ENCODE data around the gene ATP2B2.

Gene ATP2B2

DNA sequence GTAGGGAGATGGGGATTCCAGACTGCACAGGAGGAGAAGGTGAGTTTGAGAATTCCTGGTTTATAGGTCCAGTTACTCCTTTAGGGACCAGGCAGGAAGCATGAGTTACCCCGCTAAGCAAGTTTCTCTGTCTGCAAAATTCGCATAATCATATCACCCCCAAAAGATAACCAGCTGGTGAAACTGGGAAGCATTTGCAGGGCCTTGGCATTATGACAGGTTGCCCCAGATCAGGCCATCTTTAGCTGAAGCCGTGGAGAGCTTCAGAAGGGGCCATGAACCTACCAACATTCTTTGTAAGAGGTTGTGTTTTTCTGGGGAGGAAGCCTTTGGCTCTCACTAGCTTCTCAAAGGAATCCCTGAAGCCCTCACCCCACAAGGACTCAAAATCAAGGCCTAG is 29.4 kb downstream of the ATP2B2 start:
- H3K4me3 ChIP-seq (ENCODE audit: low read length), result no peak overlapping the region
- H4K20me1 ChIP-seq (ENCODE audit: insufficient read depth, low read length), result no peaks in the 10 kb centered on the region
- no peaks in the 10 kb centered on the region for H3K79me2 ChIP-seq (ENCODE audit: low read length)
- peaks cover 8% of the 10 kb centered on the region for H3K27me3 ChIP-seq (ENCODE audit: low read depth, low read length)
- no peaks in the 10 kb centered on the region for H3K4me1 ChIP-seq (ENCODE audit: low read length)
- no peaks in the 10 kb centered on the region for H3K36me3 ChIP-seq (replicated peaks; ENCODE audit: low read depth, low read length)
- no peak overlapping the region for H3K9ac ChIP-seq (ENCODE audit: low read length)
- H3K4me2 ChIP-seq (ENCODE audit: low read length), result no peak overlapping the region
- no peak overlapping the region for H2AFZ ChIP-seq (ENCODE audit: low read depth, low read length)
- no peaks in the 10 kb centered on the region for H3K9me3 ChIP-seq (ENCODE audit: insufficient read depth, low read length)
- H3K27ac ChIP-seq (ENCODE audit: low read length), result no peak overlapping the region
- TF ChIP-seq EZH2phosphoT487 (IDR thresholded peaks at IDR 0.05; ENCODE audit: low read depth), result no peak
- TF ChIP-seq, protein P1, sequence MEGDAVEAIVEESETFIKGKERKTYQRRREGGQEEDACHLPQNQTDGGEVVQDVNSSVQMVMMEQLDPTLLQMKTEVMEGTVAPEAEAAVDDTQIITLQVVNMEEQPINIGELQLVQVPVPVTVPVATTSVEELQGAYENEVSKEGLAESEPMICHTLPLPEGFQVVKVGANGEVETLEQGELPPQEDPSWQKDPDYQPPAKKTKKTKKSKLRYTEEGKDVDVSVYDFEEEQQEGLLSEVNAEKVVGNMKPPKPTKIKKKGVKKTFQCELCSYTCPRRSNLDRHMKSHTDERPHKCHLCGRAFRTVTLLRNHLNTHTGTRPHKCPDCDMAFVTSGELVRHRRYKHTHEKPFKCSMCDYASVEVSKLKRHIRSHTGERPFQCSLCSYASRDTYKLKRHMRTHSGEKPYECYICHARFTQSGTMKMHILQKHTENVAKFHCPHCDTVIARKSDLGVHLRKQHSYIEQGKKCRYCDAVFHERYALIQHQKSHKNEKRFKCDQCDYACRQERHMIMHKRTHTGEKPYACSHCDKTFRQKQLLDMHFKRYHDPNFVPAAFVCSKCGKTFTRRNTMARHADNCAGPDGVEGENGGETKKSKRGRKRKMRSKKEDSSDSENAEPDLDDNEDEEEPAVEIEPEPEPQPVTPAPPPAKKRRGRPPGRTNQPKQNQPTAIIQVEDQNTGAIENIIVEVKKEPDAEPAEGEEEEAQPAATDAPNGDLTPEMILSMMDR (IDR thresholded peaks at IDR 0.05; ENCODE audit: low read depth, low read length), result no peak

DNA sequence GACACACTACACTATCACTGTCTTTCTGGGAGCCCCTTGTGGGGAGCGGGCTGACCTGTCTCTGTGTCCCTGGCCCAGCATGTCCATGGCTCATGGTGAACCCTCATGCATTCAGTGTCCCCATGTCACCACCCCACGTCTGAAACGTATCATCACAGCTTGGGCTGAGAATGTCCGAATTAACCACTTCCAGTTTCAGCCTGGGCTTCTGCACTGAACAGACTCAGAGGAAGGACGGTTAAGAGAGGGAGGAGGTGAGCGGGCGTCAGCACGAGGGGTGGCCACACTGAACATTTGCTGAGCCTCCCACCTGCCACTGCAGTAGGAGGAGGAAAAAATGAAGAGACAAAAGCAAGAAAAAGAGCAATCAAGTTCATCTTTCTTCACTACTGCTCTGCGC is 30.5 kb downstream of the ATP2B2 start:
- peaks cover 8% of the 10 kb centered on the region for H3K27me3 ChIP-seq (ENCODE audit: low read depth, low read length)

GRCh38 chr3:10474275-10474646 is 31.1 kb downstream of the ATP2B2 start:
- H3K9me3 ChIP-seq (ENCODE audit: insufficient read depth, low read length), result no peaks in the 10 kb centered on the region
- no peak overlapping the region for H3K4me2 ChIP-seq (ENCODE audit: low read length)
- H3K27ac ChIP-seq (ENCODE audit: low read length), result no peak overlapping the region
- H3K27me3 ChIP-seq (ENCODE audit: low read depth, low read length), result peaks cover 8% of the 10 kb centered on the region
- H3K4me1 ChIP-seq (ENCODE audit: low read length), result no peaks in the 10 kb centered on the region
- H3K79me2 ChIP-seq (ENCODE audit: low read length), result no peaks in the 10 kb centered on the region
- no peaks in the 10 kb centered on the region for H4K20me1 ChIP-seq (ENCODE audit: insufficient read depth, low read length)
- TF ChIP-seq, protein P1 (IDR thresholded peaks at IDR 0.05; ENCODE audit: low read depth, low read length), result no peak
- TF ChIP-seq EZH2phosphoT487 (IDR thresholded peaks at IDR 0.05; ENCODE audit: low read depth), result no peak
- no peak overlapping the region for H3K4me3 ChIP-seq (ENCODE audit: low read length)
- no peak overlapping the region for H2AFZ ChIP-seq (ENCODE audit: low read depth, low read length)
- H3K9ac ChIP-seq (ENCODE audit: low read length), result no peak overlapping the region
- no peaks in the 10 kb centered on the region for H3K36me3 ChIP-seq (replicated peaks; ENCODE audit: low read depth, low read length)

More for the DNA sequence above, 30.5 kb downstream of the ATP2B2 start:
- no peak for TF ChIP-seq EZH2phosphoT487 (IDR thresholded peaks at IDR 0.05; ENCODE audit: low read depth)
- TF ChIP-seq, protein P1 (IDR thresholded peaks at IDR 0.05; ENCODE audit: low read depth, low read length), result peak; percentile 6; the same call in 1 of the 2 replicates
- Histone ChIP-seq H3K4me1 (ENCODE audit: low read length) (no peaks in the 10 kb centered on the region), H3K9ac (ENCODE audit: low read length) (no peak overlapping the region), H2AFZ (ENCODE audit: low read depth, low read length) (no peak overlapping the region), H3K36me3 (replicated peaks; ENCODE audit: low read depth, low read length) (no peaks in the 10 kb centered on the region), H4K20me1 (ENCODE audit: insufficient read depth, low read length) (no peaks in the 10 kb centered on the region), H3K4me2 (ENCODE audit: low read length) (no peak overlapping the region), H3K4me3 (ENCODE audit: low read length) (no peak overlapping the region), H3K79me2 (ENCODE audit: low read length) (no peaks in the 10 kb centered on the region), H3K9me3 (ENCODE audit: insufficient read depth, low read length) (no peaks in the 10 kb centered on the region), H3K27ac (ENCODE audit: low read length) (no peak overlapping the region)

DNA sequence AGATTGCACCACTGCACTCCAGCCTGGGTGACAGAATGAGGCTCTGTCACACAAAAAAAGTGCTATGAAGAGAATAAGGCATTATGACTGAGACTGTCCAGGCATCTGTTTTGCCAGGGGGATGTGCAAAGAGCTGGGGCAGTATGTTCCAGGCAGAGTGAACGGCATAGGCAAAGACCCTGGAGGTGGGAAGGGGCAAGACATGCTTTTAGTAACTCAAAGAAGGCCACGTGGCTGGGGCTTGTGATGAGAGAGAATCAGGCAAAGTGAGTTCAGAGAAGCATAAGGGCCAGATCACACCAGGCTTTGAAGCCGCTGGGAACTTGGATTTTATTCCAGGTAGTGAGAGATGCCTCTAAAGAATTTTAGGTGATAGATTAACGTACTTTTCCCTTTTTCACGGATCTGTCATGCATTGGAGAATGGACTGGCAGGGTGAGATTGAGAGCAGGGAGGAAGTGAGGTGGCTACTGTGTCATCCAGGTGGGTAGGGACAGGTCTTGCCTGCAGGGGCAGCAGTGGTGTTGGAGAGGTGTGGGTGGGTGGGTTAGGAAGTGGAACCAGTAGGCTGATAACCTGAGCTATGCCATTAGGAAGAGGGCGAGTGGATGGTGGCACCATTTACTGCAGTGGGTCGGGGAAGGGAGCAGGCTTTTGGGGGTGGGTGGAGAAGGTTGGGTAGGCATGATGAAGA is 31.7 kb downstream of the ATP2B2 start:
- Histone ChIP-seq H3K4me3 (ENCODE audit: low read length) (no peak overlapping the region), H3K4me2 (ENCODE audit: low read length) (no peak overlapping the region), H2AFZ (ENCODE audit: low read depth, low read length) (no peak overlapping the region), H3K9me3 (ENCODE audit: insufficient read depth, low read length) (no peaks in the 10 kb centered on the region), H3K79me2 (ENCODE audit: low read length) (no peaks in the 10 kb centered on the region), H4K20me1 (ENCODE audit: insufficient read depth, low read length) (no peaks in the 10 kb centered on the region), H3K27ac (ENCODE audit: low read length) (no peak overlapping the region), H3K27me3 (ENCODE audit: low read depth, low read length) (peaks cover 8% of the 10 kb centered on the region), H3K9ac (ENCODE audit: low read length) (no peak overlapping the region), H3K36me3 (replicated peaks; ENCODE audit: low read depth, low read length) (no peaks in the 10 kb centered on the region), H3K4me1 (ENCODE audit: low read length) (no peaks in the 10 kb centered on the region)
- TF ChIP-seq, protein P1 (IDR thresholded peaks at IDR 0.05; ENCODE audit: low read depth, low read length), result no peak
- TF ChIP-seq EZH2phosphoT487 (IDR thresholded peaks at IDR 0.05; ENCODE audit: low read depth), result no peak
